PFSK-1 (cell line): ENCODE results near the gene BCR.

Source experiments
- FOXP2 ChIP-seq: optimal IDR thresholded peaks from 2 replicates; pipeline ENCODE3; 2011; ENCODE audit warnings: borderline replicate concordance, control low read depth, inconsistent platforms; ENCODE audit not compliant: insufficient read depth; ENCODE audit errors: extremely low read length, extremely low read depth
- POLR2AphosphoS5 ChIP-seq: IDR thresholded peaks from 2 replicates; pipeline ENCODE4 v1.6.1; 2012; ENCODE audit warnings: low read depth, mild to moderate bottlenecking, control low read depth, low read length, moderate library complexity
- SIN3A ChIP-seq: IDR thresholded peaks from 2 replicates; pipeline ENCODE4 v1.6.1; 2012; ENCODE audit warnings: mild to moderate bottlenecking, low read length, moderate library complexity, borderline replicate concordance; ENCODE audit not compliant: insufficient read depth
- TAF1 ChIP-seq: IDR thresholded peaks from 2 replicates; pipeline ENCODE4 v1.6.1; 2012; ENCODE audit warnings: low read length, control low read depth, borderline replicate concordance; ENCODE audit not compliant: insufficient read depth
- TF ChIP-seq, protein P1 (sequence below), 2 experiments: IDR thresholded peaks; 2 replicates each; pipeline versions ENCODE4 v1.6.1 to v1.8.0; 2011 to 2012; ENCODE audit warnings: low read depth in 2 of 2, low read length in 2 of 2, control low read depth in 1 of 2, inconsistent platforms in 1 of 2, mild to moderate bottlenecking in 1 of 2, moderate library complexity in 1 of 2; ENCODE audit not compliant: insufficient read depth in 1 of 2

BCR gene

GRCh38 chr22:23357053-23357452 is 176.7 kb downstream of the BCR start:
- TF ChIP-seq SIN3A (no peak), FOXP2 (no peak), TAF1 (no peak), POLR2AphosphoS5 (no peak)
- TF ChIP-seq, protein P1, sequence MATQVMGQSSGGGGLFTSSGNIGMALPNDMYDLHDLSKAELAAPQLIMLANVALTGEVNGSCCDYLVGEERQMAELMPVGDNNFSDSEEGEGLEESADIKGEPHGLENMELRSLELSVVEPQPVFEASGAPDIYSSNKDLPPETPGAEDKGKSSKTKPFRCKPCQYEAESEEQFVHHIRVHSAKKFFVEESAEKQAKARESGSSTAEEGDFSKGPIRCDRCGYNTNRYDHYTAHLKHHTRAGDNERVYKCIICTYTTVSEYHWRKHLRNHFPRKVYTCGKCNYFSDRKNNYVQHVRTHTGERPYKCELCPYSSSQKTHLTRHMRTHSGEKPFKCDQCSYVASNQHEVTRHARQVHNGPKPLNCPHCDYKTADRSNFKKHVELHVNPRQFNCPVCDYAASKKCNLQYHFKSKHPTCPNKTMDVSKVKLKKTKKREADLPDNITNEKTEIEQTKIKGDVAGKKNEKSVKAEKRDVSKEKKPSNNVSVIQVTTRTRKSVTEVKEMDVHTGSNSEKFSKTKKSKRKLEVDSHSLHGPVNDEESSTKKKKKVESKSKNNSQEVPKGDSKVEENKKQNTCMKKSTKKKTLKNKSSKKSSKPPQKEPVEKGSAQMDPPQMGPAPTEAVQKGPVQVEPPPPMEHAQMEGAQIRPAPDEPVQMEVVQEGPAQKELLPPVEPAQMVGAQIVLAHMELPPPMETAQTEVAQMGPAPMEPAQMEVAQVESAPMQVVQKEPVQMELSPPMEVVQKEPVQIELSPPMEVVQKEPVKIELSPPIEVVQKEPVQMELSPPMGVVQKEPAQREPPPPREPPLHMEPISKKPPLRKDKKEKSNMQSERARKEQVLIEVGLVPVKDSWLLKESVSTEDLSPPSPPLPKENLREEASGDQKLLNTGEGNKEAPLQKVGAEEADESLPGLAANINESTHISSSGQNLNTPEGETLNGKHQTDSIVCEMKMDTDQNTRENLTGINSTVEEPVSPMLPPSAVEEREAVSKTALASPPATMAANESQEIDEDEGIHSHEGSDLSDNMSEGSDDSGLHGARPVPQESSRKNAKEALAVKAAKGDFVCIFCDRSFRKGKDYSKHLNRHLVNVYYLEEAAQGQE (IDR thresholded peaks at IDR 0.05; ENCODE audit: insufficient read depth in 1 of 2, low read depth in 2 of 2, low read length in 2 of 2): no peak

DNA sequence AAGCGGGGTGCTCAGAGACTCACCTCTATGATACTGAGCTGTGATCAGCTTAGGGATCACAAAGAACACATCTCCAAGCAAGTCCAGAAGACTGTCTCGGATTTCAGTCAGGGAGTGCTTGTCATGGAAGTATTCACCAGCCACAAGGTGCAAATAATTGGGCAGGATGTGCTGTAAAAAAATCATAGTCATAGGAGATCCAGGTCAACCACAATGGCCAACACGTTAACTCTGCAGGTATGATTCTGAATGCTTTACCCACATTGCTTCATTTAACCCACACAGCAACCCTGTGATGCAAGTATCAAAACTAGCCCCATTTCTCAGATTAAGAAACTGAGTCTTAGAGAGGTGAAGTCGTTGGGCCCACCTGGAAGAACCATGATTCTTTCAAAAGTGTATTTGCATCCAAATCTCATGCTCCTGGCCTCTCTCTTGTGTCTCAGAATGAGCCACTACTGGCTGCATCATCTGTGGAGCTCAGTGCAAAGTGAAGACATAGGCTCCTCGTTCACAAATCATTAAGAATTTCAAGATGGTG is 179.3 kb downstream of the BCR start:
- no peak for TF ChIP-seq SIN3A
- no peak for TF ChIP-seq FOXP2
- TF ChIP-seq, protein P1 (IDR thresholded peaks at IDR 0.05; ENCODE audit: insufficient read depth in 1 of 2, low read depth in 2 of 2, low read length in 2 of 2): no peak
- TF ChIP-seq POLR2AphosphoS5: no peak
- no peak for TF ChIP-seq TAF1

GRCh38 chr22:23361676-23362075 is 181.4 kb downstream of the BCR start:
- no peak for TF ChIP-seq POLR2AphosphoS5
- TF ChIP-seq FOXP2: no peak
- TF ChIP-seq TAF1: no peak
- TF ChIP-seq, protein P1 (IDR thresholded peaks at IDR 0.05; ENCODE audit: insufficient read depth in 1 of 2, low read depth in 2 of 2, low read length in 2 of 2): no peak
- no peak for TF ChIP-seq SIN3A

- TF ChIP-seq SIN3A: no peak
- TF ChIP-seq, protein P1 (IDR thresholded peaks at IDR 0.05; ENCODE audit: insufficient read depth in 1 of 2, low read depth in 2 of 2, low read length in 2 of 2): no peak
- no peak for TF ChIP-seq POLR2AphosphoS5
- TF ChIP-seq FOXP2: no peak
- no peak for TF ChIP-seq TAF1
These were observed 183.4 kb downstream of the BCR start for GRCh38 chr22:23363683-23364082.

- no peak for TF ChIP-seq SIN3A
- TF ChIP-seq, protein P1 (IDR thresholded peaks at IDR 0.05; ENCODE audit: insufficient read depth in 1 of 2, low read depth in 2 of 2, low read length in 2 of 2): no peak
- no peak for TF ChIP-seq POLR2AphosphoS5
- TF ChIP-seq TAF1: no peak
- no peak for TF ChIP-seq FOXP2
These were observed 184.1 kb downstream of the BCR start for GRCh38 chr22:23364389-23364788.
